Fibroblast of peridontal ligament (primary cell): ENCODE measurements around the gene BAHCC1.

Experiments used
- DNase-seq: peaks from one replicate; pipeline ENCODE4 v3.0.0-alpha.2; 2010; ENCODE audit errors: extremely low read depth

The BAHCC1 gene

GRCh38 chr17:81493198-81494038, 98.2 kb downstream of the BAHCC1 start:
- no peak for DNase-seq

GRCh38 chr17:81494626-81495377, 99.5 kb downstream of the BAHCC1 start:
- no peak for DNase-seq

GRCh38 chr17:81498953-81499600, 103.8 kb downstream of the BAHCC1 start:
- DNase-seq = no peak

- DNase-seq = no peak
Observed at GRCh38 chr17:81499601-81499970, 104.3 kb downstream of the BAHCC1 start.

- no peak for DNase-seq
Observed at GRCh38 chr17:81500047-81500446, 104.8 kb downstream of the BAHCC1 start.

- no peak for DNase-seq
Observed at GRCh38 chr17:81502471-81503017, 107.3 kb downstream of the BAHCC1 start.

- no peak for DNase-seq
Observed at GRCh38 chr17:81503619-81504018, 108.4 kb downstream of the BAHCC1 start.

GRCh38 chr17:81508639-81509206, 113.5 kb downstream of the BAHCC1 start:
- peak; percentile 55 for DNase-seq

- DNase-seq = peak; percentile 40
Observed at GRCh38 chr17:81509207-81509971, 114.1 kb downstream of the BAHCC1 start.

GRCh38 chr17:81509972-81510784, 114.9 kb downstream of the BAHCC1 start:
- peak; percentile 33 for DNase-seq

- peak; percentile 38 for DNase-seq
Observed at GRCh38 chr17:81510785-81511553, 115.7 kb downstream of the BAHCC1 start.

- DNase-seq = peak; percentile 57
Observed at GRCh38 chr17:81511554-81511803, 116.2 kb downstream of the BAHCC1 start.

- no peak for DNase-seq
Observed at GRCh38 chr17:81511804-81512561, 116.7 kb downstream of the BAHCC1 start.

- DNase-seq = peak; percentile 90
Observed at GRCh38 chr17:81512562-81513371, 117.5 kb downstream of the BAHCC1 start, which contains the start of gene ACTG1. ACTG1 (minus strand) TSS chr17:81512799; CDS start chr17:81512354, 445 bp downstream.

GRCh38 chr17:81513372-81513752, 118.1 kb downstream of the BAHCC1 start:
- DNase-seq = peak; percentile 51

- peak; percentile 62 for DNase-seq
Observed at GRCh38 chr17:81513753-81514488, 118.7 kb downstream of the BAHCC1 start.

- DNase-seq = no peak
Observed at GRCh38 chr17:81514489-81514738, 119.2 kb downstream of the BAHCC1 start.
